HG03457 (cell line): Measurements from ENCODE around the gene NEDD4L.

Source experiments
- ATAC-seq: cut with Tn5 transposase; IDR thresholded peaks from one replicate; pipeline ENCODE4 v1.9.1; 2021; ENCODE audit warnings: moderate number of reproducible peaks; ENCODE audit not compliant: unreplicated experiment

The NEDD4L gene

DNA sequence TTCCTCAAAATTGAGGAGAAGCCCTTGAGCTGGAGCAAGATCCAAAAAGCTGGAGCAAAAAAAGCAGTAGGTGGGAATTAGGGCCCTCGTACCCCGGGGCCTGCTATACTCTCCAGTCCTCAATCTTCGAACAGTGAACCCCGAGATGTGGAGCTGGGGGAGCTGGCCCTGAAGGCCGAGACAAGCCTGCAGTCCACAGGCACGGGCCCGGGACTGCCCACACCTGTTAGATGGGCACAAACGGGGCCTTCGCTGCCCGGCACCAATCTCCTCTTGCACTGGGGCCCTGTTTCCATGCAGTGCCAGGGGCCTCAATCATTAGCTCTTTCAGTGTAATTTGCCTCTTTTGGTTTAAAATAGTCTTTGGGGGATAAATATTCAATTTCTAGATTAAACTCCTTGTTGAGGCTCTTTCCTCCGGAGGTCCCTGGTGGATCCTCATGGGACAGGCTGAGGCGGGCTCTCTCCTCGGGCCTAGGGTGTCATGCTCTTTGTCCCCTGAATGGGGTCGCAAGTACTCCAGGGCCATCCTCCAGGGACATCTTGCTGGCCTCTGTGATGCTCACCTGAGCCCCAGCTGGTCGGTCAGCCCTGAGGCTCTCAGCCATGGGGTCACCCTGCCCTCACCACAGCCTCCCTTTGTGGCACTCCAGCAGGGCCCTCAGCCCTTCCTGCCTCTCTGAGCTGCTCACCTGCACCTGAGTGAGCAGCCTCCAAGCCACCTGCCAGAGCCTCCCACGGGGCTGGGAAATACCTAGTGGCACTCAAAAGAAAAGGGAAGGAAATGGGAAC, 361.3 kb downstream of the NEDD4L start:
- ATAC-seq, result no peak

DNA sequence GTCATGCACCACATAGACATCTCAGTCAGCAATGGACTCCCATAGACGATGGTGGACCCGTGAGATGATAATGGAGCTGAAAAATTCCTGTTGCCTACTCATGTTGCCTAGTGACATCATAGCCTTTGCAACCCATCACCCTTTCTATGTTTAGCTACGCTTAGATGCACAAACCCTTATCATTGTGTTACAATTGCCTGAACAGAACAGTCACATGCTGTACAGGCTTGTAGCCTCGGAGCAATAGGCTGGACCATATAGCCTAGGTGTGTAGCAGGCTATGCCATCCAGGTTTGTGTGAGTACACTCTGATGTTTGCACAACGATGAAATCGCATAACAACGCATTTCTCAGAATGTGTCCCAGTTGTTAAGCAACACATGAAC, 363.2 kb downstream of the NEDD4L start:
- no peak for ATAC-seq

DNA sequence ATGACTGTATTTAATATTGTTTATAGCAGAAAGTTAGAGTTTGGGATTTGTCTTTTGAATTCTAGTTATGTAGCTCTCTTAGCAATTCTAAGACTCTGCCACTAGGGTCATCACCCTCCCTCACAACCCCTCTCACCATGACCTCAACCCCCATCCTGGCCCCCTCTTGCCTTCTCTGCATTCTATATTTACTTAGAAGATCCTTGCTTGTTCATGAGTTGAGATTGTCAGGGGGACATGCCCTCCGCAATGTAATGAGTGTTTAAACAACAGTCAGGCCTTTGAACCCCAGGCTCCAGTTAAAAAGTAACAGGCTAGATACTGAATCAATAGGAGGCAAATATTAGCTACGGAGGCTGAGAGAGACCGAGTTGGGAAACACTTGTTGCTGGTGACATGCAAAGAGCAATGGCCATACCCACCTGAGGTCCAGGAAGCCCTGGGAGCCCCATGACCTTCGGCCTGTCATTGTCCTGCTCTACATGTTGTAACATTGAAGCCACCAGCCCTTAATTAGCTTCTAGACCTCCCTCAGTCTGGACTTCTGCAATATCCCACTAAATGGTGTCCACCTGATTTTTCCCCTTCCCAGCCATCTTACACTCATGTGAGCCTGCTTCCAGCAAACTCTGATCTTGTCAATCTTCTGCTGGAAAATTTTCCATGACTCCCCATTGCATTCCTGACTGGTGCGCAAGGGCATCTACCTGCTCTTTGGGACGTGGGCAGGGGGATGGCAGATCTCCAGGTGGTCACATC, 363.8 kb downstream of the NEDD4L start:
- no peak for ATAC-seq

DNA sequence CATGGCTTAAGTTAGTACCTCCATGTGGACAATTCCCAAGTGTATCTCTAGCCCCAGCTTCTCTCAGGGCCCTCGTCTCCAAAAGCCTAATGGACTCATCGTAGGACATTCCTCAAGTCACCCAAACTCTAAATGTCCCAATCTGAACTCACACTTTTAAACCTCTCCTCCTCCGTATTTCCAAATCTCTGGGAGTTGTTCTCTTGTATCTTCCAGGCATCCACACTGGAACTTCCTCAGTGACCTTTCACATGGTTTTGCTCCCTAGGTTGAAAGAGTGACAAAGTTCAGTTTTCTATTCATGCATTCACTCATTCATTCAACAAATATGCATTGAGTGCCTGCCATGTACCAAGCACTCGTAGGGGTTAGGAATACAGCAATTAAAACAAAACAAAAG, 364.6 kb downstream of the NEDD4L start:
- ATAC-seq, result no peak

DNA sequence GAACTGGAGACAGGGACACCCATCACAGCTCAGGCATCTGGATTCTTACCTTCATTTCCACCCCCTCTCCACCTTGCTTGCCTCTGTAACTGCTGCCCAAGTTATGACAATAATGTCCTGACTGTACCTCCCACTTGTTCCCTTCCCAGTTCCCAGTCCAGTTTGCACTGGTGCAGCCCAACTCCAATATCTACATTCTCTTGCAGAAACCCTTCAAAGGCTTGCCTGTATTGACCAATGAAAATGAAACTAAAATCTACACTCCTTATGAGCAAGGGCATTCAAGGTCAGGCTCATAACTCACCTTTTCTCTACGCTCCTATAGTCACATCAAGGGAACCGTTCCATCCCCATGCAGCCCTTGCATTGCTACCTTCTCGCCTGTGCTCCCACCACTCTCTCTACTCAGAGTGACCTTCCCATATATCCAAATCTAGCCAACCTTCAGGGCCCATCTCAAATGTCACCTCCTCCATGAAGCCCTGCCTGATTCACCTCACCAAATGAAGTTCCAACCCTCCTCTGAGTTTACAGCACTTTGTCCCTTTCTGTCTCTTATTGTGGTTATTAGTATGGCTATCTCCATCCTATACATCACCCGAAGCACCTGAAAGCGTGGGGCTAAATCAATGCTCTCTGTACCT, 365.9 kb downstream of the NEDD4L start:
- ATAC-seq, result no peak

DNA sequence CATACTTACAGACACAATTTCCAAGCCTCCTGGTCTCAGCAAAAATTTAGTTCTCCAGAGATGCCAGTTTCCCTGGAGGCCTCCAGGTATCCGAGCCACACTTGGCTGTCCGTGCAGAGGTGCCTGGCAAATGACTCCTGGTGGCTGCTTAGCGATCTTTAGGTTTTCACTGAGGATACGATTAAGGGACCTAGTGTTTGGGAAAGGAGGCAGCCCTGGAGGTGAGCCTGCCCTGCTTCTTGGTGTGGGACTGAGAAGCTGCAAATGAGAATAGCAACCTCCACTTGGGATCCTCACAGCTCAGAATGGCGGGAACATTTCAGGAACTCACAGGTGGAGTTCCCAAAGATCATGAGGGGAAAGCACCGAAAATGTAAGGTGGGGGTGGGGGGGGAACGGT, 367.3 kb downstream of the NEDD4L start:
- ATAC-seq, result no peak

DNA sequence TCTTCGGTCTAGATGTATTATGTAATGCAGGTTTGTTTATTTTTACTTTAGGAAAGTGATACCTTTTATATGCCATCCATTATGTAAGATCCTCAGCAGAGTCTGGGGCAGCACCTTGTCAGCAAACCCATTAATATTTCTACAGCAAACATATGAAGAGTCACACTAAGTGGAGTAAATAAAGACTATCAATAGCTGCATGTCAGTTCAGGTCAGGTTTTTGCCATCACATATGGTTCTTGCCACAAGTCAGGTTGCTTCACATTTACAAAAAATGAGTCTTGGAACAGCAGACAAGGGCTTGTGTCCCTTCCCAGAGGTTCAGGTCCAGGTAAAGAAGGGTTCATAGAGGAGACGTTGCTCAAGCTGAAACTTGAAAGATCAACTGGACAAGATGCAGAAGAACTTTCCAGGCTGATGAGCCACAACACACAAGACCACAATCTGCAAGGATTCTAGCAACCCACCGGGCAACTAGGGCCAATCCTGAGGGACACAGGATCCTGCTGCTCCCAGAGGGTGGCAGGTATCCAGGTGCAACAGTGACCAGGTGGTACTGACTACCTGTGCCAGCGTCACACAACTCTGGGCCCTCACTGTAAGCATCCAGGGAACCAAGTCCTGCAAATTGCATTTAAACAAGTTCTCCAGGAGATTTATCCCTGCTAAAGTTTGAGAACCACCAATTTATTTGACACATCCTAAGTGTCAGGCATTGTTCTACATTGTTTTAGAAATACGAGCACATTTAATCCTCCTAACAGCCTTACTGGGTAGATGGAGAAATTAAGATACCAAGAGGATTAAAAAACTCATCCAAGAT, 369.0 kb downstream of the NEDD4L start:
- ATAC-seq, result no peak

DNA sequence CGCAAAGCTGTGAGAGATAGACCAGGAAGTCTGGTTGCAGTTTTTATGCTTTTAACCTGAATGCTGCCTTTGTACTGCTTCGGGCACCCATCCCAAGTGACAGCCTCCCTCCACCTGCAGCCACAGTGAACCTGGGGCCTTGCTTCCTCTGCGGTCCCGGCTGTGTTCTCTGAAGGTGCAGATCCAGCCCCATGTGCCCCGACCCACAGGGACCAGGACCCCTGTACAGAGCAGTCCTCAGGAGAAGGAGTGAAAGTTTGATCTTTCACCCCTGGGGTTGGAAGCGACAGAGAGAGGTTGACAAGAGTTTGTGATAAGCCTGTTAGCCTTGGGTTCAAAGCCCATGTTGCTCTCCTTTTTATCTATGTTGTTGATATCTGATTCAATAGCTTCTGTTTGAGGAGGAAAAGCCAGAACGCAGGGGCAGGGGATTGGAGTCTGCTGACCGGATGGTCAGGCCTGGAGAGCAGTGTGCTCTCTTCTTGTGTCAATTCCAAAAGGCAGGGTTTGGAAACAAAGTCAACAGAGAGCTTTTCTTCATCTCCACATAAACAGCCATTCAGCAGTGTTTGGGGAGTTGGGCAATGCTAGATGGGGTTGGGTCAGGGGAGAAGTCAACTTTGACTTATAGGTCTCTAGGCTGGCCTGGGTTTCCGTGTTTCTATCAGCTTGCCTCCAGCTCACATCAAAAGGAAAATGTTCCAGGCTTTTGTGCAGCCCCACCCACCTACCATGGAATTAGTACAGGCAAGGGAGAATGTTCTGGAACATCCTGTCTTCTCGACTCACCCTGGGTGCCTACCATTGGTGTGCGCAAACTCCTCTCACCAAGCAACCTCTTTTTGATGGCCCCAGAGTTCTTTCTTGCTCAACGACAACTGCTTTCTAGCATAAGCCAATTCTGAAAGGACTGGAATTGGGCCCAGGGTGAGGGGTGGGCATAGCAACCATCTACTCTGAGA, 369.9 kb downstream of the NEDD4L start:
- ATAC-seq, result no peak

DNA sequence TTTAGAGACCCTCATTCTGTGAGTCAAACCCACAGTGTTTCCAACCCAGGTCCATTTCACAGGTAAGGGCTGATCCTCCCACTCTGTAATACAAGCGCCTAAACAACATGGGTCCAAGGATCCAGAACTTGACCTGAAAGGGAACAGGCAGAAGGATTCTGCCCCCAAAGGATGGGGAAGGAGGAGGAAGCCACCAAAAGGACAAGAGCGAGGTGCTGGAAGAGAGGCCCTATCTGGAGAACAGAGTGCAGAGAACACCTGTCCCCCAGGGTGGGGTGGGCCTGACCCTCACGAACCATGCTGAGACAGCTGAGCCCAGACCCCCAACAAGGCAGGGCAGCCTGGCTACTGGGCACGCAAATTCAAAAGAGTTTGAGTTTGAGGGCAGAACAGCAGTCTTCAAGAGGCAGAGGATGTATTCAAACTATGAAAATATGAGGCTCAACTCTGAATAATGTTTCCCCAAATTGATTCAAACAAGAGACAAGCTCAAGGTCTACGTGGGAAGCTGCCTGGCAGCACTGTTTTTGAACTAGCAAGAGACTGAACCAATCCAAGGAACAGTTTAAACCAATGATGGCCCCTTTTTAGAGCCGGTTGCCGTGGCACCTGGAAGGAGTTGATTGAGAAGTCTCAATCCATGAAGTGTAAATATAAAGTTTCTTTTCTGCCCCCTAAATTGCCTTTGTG, 372.1 kb downstream of the NEDD4L start:
- no peak for ATAC-seq

DNA sequence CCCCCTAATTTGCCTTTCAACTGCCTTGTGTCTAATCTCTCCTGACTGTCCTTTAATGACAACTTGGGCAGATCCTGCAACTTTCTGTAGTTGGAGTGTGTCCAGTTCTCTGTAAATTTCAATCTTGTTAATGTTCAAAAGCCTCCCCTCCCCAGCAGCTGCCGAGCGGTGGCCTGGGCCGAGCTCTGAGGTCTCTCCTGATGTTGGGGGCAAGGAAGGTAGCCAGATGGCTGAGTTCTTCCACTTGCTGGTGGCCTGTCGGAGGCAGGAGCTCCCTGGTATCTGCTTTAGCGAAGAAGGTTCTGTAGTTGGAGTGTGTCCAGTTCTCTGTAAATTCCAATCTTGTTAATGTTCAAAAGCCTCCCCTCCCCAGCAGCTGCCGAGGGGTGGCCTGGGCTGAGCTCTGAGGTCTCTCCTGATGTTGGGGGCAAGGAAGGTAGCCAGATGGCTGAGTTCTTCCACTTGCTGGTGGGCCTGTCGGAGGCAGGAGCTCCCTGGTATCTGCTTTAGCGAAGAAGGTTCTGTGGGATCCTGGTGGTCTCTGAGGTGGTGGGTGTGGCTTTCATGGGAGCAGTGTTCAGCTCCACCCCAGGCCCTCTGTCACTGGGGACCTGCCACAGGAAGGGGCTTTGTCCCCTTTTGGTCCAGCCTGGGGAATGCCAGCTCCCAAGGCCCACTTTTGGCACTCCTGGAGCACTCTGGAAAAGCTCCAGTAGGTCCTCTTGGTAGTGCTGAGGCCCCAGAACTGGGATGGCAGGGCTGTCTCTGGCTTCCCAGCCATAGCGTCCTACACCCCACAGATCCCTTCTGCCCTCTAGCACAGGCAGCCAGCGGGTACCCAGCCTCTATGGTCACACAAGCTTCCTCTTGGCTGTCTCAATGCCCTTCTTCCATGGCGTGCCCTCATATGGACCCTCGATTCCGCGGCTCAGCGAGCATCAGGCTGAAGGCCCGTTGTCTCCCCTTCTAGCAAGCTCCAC, 373.0 kb downstream of the NEDD4L start:
- ATAC-seq, result no peak

DNA sequence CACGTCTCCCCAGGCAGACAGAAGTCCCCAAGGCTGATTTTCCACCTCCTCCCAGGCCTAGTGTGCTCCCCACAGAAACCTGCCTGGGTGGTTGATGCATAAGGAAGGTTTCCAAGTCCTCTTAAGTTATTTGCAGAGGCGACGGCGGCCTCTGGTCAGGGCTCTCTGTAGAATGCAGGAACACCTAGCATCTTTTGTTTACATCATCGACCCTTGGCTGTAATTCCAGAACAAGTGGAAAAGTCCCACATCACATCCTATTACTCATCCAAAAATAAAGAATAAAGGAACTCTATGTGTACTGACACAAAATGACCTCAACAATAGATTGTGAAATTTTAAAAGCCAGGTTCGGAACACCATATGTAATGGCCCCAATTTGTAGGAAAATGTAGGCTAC, 373.7 kb downstream of the NEDD4L start:
- no peak for ATAC-seq

DNA sequence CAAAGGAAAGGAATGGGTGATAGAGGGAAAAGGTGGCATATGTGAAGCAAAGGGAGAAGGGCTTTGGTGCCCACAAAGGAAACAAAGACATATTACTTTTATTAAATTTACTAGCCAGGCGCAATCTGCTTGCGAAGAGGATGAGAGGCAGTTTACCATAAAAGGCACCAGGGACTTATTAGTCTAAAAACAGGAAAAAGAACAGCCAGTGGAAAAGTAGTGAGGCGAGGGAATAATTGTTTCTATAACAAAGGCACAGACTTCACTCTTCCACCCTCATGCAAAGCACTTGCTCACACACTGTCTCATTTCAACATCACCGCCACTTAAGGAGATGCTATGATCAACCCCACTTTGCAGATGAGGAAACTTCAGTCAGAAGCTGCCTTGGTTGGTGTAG, 374.3 kb downstream of the NEDD4L start:
- no peak for ATAC-seq

DNA sequence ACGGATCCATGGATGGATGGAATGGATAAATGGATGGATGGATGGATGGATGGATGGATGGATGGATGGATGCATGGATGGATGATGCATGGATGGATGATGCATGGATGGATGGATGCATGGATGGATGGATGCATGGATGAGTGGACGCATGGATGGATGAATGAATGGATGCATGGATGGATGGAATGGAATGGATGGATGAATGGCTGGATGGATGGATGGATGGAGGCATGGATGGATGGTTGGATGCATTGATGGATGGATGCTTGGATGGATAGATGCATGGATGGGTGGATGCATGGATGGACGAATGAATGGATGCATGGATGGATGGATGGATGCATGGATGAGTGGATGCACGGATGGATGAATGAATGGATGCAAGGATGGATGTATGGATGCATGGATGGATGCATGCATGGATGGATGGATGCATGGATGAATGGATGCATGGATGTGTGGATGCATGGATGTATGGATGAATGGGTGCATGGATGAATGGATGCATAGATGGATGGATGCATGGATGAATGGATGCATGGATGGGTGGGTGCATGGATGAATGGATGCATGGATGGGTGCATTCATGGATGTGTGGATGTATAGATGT, 375.7 kb downstream of the NEDD4L start:
- no peak for ATAC-seq

DNA sequence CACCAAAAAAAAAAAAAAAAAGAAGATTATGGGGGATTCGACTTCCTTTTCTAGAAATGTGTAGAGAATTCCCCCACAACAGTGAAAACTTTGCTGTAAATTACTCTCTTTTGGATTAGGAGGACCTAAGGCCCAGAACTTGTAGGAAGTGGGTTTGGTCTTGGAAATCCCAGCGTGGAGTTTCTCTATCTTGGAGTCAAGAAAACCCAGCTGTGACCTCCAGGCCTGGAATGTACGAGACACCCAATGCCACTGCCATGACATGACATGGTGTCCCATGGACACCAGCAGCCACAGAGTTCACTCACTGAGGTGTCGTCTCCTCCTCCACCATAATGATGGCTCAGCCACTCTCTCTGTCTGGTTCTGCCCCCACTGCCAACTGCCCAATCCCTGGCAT, 382.6 kb downstream of the NEDD4L start:
- ATAC-seq, result no peak

DNA sequence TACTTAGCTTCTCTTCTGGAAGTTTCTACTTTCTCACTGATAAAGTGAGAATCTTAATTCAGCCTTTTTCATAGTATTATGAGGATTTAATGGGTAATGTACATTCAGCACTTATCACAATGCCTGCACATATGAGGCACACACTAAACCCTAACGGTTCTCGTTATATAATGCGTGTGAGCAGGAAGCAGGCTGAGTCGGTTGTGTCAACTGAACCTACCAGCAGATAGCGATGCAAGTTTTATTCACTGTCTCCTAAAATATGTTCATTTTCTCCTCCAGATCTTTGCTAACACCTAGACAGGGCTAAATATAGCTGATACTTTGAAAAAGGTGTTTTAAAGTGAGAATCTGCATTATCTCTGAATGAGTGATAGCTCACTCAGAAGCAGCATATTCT, 383.3 kb downstream of the NEDD4L start:
- ATAC-seq, result no peak

DNA sequence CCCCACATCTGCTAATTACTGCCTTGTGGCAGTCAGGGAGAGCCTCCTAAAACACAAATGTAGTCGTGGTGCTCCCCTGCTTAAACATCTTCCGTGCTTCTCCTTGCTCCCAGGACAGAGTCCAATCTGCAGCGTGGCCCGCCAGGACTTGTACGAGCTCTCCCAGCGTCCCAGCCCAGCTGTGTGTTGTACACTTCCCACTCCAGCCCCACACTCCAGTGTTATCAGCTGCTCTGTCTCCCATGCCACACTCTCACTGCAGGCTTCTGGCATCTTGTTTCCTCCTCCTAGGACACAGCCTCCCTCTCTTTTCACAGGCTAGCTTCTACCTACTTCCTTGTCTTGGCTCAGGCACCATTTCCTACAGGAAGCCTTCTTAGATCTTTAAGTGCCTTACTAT, 385.4 kb downstream of the NEDD4L start:
- no peak for ATAC-seq

DNA sequence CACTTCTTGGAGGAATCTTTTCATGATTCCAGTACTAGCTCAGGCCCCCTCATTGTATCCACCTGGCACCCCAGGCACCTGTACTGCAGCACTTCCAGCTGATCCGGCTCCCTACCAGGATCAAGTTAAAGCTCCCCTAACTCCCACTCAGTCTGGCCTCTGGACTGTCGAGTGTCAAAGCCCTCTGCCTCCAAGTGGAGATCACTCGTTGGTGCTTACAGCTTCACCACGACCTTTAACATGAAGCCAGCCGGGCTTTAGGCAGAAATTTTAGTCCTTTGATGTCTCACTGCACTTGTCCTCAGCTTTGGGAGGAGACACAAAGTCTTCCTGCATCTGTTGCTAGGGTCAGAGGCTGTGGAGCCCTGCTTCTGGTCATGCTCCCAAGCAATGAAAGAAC, 387.2 kb downstream of the NEDD4L start:
- no peak for ATAC-seq
